ENCODE measurements around the gene AMIGO3. TPM values are rescaled to one million over a fixed set of nuclear protein-coding genes. Genes with fewer than 3 reads are reported as not detected.

AMIGO3 gene
- total and polyA plus RNA-seq, 2 experiments from 2014 or later: 2.6 to 5.2 TPM

GRCh38 chr3:49674497-49674983, 44.9 kb downstream of the AMIGO3 start:
- Histone ChIP-seq H3K9me3 (ENCODE audit: low read depth) (no peaks in the 10 kb centered on the region), H3K4me1 (ENCODE audit: low read depth) (peaks cover 11% of the 10 kb centered on the region), H3K36me3 (peaks cover 14% of the 10 kb centered on the region), H3K27me3 (no peaks in the 10 kb centered on the region), H3K27ac (peak overlapping the region; percentile 96), H3K4me3 (peak overlapping the region; percentile 63)
- TF ChIP-seq, protein P1, sequence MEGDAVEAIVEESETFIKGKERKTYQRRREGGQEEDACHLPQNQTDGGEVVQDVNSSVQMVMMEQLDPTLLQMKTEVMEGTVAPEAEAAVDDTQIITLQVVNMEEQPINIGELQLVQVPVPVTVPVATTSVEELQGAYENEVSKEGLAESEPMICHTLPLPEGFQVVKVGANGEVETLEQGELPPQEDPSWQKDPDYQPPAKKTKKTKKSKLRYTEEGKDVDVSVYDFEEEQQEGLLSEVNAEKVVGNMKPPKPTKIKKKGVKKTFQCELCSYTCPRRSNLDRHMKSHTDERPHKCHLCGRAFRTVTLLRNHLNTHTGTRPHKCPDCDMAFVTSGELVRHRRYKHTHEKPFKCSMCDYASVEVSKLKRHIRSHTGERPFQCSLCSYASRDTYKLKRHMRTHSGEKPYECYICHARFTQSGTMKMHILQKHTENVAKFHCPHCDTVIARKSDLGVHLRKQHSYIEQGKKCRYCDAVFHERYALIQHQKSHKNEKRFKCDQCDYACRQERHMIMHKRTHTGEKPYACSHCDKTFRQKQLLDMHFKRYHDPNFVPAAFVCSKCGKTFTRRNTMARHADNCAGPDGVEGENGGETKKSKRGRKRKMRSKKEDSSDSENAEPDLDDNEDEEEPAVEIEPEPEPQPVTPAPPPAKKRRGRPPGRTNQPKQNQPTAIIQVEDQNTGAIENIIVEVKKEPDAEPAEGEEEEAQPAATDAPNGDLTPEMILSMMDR (IDR thresholded peaks at IDR 0.05; ENCODE audit: low read depth, low read length): no peak
- DNase-seq (ENCODE audit: low read depth in 1 of 2, low spot score in 1 of 2): peak in 1 of 2 donors; percentile 25

DNA sequence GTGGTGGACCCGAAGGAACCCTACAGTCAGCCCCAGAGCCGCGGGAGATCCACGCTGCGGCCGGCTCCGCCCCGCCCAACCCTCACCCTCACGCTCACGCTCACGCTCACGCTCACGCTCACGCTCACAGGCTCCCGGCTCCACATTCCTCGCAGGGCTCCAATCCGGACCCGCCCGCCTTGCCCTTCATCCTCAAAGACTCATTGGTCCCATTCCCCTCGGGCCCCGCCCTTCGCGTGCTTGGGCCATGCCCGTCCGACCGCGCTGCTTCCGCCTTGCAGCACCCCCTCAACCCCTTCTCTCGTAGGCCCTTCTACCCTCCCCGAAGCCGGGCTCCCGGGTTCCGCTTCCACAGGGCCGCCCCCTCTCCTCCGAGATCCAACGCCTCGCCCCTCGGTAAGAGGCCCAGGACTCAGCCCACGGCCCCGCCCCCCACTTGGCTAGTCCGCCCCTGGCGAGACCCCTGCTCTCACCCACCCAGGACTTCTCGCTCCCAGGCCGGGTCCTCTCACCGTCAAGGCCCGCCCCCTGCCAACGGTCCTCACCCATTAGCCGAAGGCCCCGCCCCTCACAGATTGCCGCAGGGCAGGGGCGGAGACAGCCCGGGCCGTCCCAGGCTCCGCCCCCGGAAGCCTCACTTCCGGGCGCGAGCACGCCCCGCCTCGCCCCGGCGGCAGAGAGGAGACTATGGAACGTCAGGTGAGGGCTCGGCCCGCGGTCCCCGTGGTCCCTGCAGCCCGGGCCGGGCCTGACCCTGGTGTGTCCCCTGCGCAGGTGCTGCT, 45.6 kb downstream of the AMIGO3 start, which contains the start of gene APEH:
Gene APEH (plus strand): TSS at position 637 of the 782 bp plus-strand sequence. CDS start 51 bp downstream, at position 688.
- peak within 1 kb of the TSS; percentile 96 for H3K27ac ChIP-seq
- TF ChIP-seq, protein P1 (IDR thresholded peaks at IDR 0.05; ENCODE audit: low read depth, low read length): no peak
- DNase-seq (ENCODE audit: low read depth in 1 of 2, low spot score in 1 of 2): peak; percentile 99
- H3K4me1 ChIP-seq (ENCODE audit: low read depth): peaks cover 11% of the 10 kb centered on the region
- no peaks in the 10 kb centered on the region for H3K27me3 ChIP-seq
- H3K9me3 ChIP-seq (ENCODE audit: low read depth): no peaks in the 10 kb centered on the region
- H3K36me3 ChIP-seq: peaks cover 10% of the 10 kb centered on the region
- H3K4me3 ChIP-seq: peak within 1 kb of the TSS; percentile 63

GRCh38 chr3:49673121-49673714, 46.3 kb downstream of the AMIGO3 start:
- peak overlapping the region; percentile 63 for H3K4me3 ChIP-seq
- TF ChIP-seq, protein P1 (IDR thresholded peaks at IDR 0.05; ENCODE audit: low read depth, low read length): no peak

DNA sequence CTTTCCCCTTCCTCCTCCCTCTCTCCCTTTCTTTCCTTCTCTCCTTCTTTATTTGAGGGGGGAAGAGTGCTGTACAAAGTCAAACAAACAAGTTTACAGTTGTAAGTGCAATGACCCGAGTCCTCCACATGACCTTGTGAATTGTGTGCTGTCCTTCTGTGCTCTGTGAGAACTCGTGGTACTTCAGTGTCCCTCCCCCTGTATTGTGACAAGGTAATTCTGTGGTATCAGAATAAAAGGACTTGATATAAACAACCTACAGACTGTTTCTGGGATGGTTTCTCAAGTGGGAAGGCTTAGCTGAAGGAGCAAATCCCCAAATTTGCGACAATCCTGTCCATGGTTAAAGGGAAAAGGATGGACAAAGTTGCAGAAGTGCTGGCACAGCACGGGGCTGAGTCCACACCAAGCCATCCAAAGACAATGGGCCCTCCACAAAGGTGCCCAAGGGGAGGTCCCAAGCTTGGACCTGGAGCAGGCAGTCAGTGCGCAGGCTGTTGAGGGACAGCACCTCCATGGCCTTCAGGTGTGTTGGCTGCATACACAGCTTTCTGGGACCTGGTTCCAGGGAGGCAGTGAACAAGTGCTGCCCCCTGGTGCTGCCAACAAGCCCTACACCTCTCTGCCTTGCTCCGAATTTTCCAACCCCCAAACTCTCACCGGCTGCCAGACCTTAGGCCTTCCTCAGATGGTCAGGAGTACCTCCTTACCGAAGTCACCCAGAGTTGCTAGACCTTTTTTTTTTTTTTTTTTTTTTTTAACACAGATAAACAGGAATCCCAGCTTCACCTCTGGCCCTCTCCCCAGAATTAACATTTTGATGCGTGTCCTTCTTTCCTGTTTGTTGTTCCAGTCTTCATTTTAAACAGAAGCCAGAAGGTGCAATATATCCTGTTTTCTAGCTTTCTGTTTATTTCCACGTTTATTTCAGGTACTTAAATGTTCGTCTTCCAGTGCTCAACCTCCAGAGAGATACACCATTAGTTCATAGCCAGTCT, 47.9 kb downstream of the AMIGO3 start:
- DNase-seq (ENCODE audit: low read depth in 1 of 2, low spot score in 1 of 2): peak; percentile 72 to 78
- H3K27ac ChIP-seq: peak overlapping the region; percentile 63
- no peak overlapping the region for H3K4me3 ChIP-seq
- no peaks in the 10 kb centered on the region for H3K27me3 ChIP-seq
- H3K36me3 ChIP-seq: peaks cover under 1% of the 10 kb centered on the region
- H3K4me1 ChIP-seq (ENCODE audit: low read depth): peaks cover 11% of the 10 kb centered on the region
- H3K9me3 ChIP-seq (ENCODE audit: low read depth): no peaks in the 10 kb centered on the region
- TF ChIP-seq, protein P1 (IDR thresholded peaks at IDR 0.05; ENCODE audit: low read depth, low read length): peak; percentile 88

More at GRCh38 chr3:49673121-49673714, 46.3 kb downstream of the AMIGO3 start:
- peaks cover 7% of the 10 kb centered on the region for H3K36me3 ChIP-seq
- no peaks in the 10 kb centered on the region for H3K9me3 ChIP-seq (ENCODE audit: low read depth)
- DNase-seq (ENCODE audit: low read depth in 1 of 2, low spot score in 1 of 2): peak in 1 of 2 donors; percentile 7
- peaks cover 11% of the 10 kb centered on the region for H3K4me1 ChIP-seq (ENCODE audit: low read depth)
- no peaks in the 10 kb centered on the region for H3K27me3 ChIP-seq
- H3K27ac ChIP-seq: peak overlapping the region; percentile 96

DNA sequence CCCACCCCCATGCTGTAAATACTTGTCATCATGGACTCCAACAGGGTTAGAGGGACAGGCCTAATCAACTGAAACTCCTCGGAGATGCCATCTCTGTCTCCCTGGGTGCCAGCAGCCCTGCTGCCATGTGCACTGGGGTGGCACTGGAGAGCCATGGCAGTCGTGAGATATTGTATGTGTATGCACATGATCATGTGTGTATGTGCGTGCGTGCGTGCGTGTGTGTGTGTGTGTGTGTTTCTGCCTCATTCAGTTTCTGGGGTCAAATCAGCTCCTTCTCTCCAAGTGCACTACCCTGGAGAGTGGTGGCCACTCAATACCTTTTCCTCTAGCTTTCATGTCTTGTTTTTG, 48.6 kb downstream of the AMIGO3 start:
- Histone ChIP-seq H3K9me3 (ENCODE audit: low read depth) (no peaks in the 10 kb centered on the region), H3K27ac (peak overlapping the region; percentile 40), H3K4me3 (no peak overlapping the region), H3K36me3 (no peaks in the 10 kb centered on the region), H3K4me1 (ENCODE audit: low read depth) (peaks cover 11% of the 10 kb centered on the region), H3K27me3 (no peaks in the 10 kb centered on the region)
- TF ChIP-seq, protein P1 (IDR thresholded peaks at IDR 0.05; ENCODE audit: low read depth, low read length): no peak
- DNase-seq (ENCODE audit: low read depth in 1 of 2, low spot score in 1 of 2): no peak
